Astrocyte of the cerebellum (primary cell): ENCODE measurements around the gene NUDT3.
"Not testable (repeated sequence)": the region's sequence is repeated elsewhere in the genome, so short reads cannot be mapped to it uniquely, and the experiment has no call there.

ENCODE experiments used
- DNase-seq: peaks from one replicate; pipeline ENCODE4 v3.0.0-alpha.2; 2011; ENCODE audit warnings: low read depth
- H3K4me3 ChIP-seq: 2 replicates; pipeline ENCODE4 v1.5.1; 2011; ENCODE audit warnings: mild to moderate bottlenecking, low read depth, low read length, moderate library complexity
- in situ Hi-C: cut with HindIII; loops from 2 replicates; pipeline ENCODE4 v1.10.0; 2017; ENCODE audit warnings: low sequenced_read_pairs
- TF ChIP-seq, protein P1 (sequence below): IDR thresholded peaks from 2 replicates; pipeline ENCODE4 v1.5.1; 2012; ENCODE audit warnings: low read length, low read depth, moderate library complexity, mild to moderate bottlenecking; ENCODE audit errors: missing control alignments

Gene NUDT3

DNA sequence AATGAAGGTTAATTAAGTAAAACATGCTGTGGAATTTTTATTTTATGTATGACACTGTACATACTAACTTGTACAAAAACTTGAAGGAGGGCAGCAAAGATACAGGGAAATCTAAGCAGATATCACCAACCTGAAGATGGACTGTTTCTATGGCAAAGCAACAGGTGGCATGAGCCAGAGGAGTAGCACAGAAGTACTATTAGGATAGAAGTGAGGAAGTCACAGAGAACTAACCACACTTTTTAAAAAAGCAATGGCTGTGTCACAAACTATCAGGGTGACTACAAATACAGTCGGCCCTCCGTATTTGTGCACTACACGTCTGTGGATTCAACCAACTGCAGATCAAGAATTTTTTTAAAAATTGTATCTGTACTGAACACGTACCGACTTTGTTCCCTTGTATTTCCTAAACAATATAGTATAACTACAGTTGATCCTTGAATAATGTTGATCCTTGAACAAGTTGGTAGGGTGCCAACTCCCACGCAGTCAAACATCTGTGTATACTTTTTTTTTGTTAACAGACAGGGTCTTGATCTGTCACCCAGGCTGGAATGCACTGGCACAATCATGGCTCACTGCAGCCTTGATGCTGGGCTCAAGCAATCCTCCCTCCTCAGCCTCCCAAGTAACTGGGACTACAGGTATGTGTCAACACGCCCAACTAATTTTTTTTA, 61.0 kb downstream of the NUDT3 start:
- DNase-seq: no peak
- H3K4me3 ChIP-seq: no peak overlapping the region
- TF ChIP-seq, protein P1, sequence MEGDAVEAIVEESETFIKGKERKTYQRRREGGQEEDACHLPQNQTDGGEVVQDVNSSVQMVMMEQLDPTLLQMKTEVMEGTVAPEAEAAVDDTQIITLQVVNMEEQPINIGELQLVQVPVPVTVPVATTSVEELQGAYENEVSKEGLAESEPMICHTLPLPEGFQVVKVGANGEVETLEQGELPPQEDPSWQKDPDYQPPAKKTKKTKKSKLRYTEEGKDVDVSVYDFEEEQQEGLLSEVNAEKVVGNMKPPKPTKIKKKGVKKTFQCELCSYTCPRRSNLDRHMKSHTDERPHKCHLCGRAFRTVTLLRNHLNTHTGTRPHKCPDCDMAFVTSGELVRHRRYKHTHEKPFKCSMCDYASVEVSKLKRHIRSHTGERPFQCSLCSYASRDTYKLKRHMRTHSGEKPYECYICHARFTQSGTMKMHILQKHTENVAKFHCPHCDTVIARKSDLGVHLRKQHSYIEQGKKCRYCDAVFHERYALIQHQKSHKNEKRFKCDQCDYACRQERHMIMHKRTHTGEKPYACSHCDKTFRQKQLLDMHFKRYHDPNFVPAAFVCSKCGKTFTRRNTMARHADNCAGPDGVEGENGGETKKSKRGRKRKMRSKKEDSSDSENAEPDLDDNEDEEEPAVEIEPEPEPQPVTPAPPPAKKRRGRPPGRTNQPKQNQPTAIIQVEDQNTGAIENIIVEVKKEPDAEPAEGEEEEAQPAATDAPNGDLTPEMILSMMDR: no peak
- in situ Hi-C loops: no loop called here

DNA sequence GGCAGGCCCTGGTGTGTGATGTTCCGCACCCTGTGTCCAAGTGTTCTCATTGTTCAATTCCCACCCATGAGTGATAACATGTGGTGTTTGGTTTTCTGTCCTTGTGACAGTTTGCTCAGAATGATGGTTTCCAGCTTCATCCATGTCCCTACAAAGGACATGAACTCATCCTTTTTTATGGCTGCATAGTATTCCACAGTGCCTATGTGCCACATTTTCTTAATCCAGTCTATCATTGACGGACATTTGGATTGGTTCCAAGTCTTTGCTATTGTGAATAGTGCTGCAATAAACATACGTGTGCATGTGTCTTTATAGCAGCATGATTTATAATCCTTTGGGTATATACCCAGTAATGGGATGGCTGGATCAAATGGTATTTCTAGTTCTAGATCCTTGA, 62.7 kb downstream of the NUDT3 start:
- DNase-seq, in situ Hi-C loops, H3K4me3 ChIP-seq: not testable (repeated sequence)

DNA sequence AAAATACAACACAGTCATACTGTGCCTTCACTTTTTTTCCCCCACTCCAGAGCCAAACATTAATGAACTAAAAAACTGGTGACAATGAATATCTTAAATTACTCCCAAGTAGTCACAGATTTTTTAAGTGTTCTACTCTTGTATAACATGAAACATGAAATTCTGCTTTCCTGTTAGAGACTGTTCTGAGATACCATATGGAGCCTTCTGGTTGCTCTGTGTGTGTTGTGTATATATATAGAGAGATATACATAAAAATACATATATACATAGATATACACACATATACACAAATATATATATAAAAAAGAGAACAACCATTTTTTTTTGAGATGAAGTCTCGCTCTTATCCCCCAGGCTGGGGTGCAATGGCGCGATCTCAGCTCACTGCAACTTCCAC, 63.5 kb downstream of the NUDT3 start:
- DNase-seq: no peak
- TF ChIP-seq, protein P1: no peak
- in situ Hi-C loops: no loop called here
- H3K4me3 ChIP-seq: no peak overlapping the region

DNA sequence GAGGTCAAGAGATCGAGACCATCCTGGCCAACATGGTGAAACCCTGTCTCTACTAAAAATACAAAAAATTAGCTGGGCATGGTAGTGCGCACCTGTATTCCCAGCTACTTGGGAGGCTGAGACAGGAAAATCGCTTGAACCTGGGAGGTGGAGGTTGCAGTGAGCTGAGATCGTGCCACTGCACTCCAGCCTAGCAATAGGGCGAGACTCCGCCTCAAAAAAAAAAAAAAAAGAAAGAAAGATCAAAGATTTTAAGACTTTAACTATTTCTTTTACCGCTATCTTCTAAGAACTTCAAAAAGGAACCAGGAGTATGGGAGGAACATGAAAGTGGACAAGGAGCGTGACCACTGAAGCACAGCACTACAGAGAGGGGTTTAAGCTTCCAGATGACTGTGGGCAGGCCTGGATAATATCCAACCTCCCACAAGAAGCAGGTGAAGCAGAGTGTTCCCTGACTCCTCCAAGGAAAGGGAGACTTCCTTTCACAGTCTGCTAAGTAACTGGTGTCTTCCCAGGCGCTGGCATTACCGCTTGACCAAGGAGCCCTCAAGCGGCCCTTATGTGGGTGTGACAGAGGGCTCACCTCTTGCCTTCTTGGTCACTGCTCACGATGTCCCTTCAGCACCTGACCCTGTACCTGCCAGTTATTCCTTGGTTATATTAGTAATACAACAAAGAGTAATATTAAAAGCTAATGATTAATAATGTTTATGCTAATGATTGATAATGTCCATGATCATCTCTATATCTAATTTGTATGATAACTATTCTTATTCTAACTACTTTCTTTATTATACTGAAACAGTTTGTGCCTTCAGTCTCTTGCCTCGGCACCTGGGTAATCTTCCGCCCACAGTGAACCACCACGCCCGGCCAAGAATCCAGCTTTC, 64.9 kb downstream of the NUDT3 start:
- H3K4me3 ChIP-seq, DNase-seq, in situ Hi-C loops: not testable (repeated sequence)

GRCh38 chr6:34325633-34326032, 66.8 kb downstream of the NUDT3 start:
- no peak overlapping the region for H3K4me3 ChIP-seq
- DNase-seq: no peak
- TF ChIP-seq, protein P1: no peak
- in situ Hi-C loops: no loop called here

DNA sequence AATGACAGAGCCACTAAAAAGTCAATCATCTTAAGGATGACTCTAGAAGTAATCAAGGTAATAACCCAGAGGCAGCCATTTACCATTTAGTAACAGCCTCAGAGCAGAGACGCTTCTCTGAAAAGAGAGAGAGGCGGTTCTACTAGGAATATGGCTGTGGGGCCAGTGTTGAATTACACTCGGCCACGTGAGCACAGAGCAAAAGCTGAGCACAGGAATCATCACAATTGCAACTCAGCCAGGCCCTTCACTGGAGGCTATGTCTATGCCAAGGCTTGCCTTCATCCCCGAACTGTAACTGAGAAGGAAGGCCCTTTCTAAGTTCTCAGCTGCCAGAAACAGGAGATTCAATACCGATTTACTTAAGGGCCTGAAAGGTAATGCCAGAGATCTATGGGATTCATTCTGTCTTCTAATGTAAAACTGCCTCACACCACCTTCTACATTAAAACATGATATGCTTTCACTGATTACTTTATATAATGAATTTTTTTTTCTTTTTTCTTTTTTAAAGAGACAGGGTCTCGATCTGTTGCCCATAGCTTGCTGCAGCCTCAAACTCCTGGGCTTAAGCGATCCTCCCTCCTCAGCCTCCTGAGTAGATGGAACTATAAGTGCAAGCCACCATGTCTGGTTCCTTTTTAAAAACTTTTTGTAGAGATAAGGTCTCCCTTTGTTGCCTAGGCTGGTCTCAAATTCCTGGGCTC, 67.6 kb downstream of the NUDT3 start:
- in situ Hi-C loops: no loop called here
- DNase-seq: peak; percentile 39
- TF ChIP-seq, protein P1: no peak

GRCh38 chr6:34324221-34324620, 68.2 kb downstream of the NUDT3 start:
- H3K4me3 ChIP-seq, DNase-seq, in situ Hi-C loops: not testable (repeated sequence)

More for the DNA sequence above, 67.6 kb downstream of the NUDT3 start:
- no peak overlapping the region for H3K4me3 ChIP-seq

GRCh38 chr6:34323300-34323699, 69.2 kb downstream of the NUDT3 start:
- TF ChIP-seq, protein P1: no peak
- no peak overlapping the region for H3K4me3 ChIP-seq
- DNase-seq: no peak
- in situ Hi-C loops: no loop called here
